Gastrocnemius medialis (tissue), 4 donors: ENCODE measurements around the gene PALLD.

Source experiments
- CTCF ChIP-seq, 5 experiments: fragments of 450-650 bp in 3 of 5; fragments of 200-600 bp in 2 of 5; sonication (generic) in 2 of 5; IDR thresholded peaks in 4 of 5; conservative IDR thresholded peaks in 1 of 5; 1 replicate in 4 of 5; 2 replicates in 1 of 5; pipeline ENCODE4 v1.5.1; 2016 to 2019; ENCODE audit warnings: antibody characterized with exemption in 5 of 5, mild to moderate bottlenecking in 3 of 5, moderate library complexity in 3 of 5
- POLR2A ChIP-seq, 2 donors: fragments of 450-650 bp; IDR thresholded peaks; one replicate each; pipeline ENCODE4 v1.6.1; 2017; ENCODE audit warnings: antibody characterized with exemption in 2 of 2, mild to moderate bottlenecking in 2 of 2, moderate library complexity in 2 of 2

DNA sequence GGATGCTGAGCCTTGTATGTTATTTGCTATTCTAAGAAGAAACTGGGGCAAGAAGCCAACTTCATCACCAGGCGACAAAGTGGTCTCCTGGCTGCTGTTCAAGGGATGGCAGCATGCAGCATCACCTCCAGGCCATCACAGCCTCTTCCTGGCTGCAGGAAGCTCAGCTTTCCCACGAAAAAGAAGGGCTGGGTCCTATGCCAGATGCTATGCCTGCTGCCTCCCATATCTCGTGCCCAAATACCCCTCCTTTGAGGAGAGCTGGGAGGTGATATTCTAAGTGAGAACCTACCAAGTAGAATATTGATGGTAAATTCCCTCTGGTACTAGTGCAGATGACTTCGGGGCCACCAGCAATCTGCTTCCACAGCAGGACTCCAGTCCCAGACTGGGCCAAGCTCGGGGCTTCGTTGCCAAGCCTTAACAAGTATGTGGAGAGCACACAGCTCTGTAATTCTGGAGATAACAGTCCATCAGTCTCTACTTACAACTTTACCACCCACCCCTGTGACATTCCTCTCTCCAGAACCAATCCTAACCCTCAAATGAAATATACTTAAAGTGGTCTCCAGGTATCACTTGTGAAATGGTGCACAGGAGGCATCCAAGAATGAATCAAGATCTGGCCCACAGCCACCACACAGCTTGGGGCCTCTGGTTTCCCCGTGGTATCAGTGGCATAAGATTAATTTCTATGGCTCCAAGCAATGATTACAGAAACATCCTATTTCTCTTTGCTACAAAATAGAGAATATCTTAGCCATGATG is 149.3 kb downstream of the PALLD start:
- TF ChIP-seq CTCF (IDR thresholded peaks at IDR 0.05 in 4 of 5, conservative IDR thresholded peaks at IDR 0.05 in 1 of 5): no peak
- TF ChIP-seq POLR2A (IDR thresholded peaks at IDR 0.05): no peak
